BE2C (cell line): ENCODE data around the gene CSTF2.

ENCODE experiments used
- DNase-seq: peaks from one replicate; pipeline ENCODE4 v3.0.0-alpha.2; 2020
- H3K27me3 ChIP-seq: fragments of 250-450 bp; sonication (Bioruptor Pico); 2 replicates; pipeline ENCODE4 v1.5.1; 2020; ENCODE audit warnings: mild to moderate bottlenecking
- H3K36me3 ChIP-seq: fragments of 250-450 bp; sonication (Bioruptor Pico); 2 replicates; pipeline ENCODE4 v1.5.1; 2020; ENCODE audit warnings: mild to moderate bottlenecking
- H3K4me1 ChIP-seq: fragments of 250-450 bp; sonication (Bioruptor Pico); 2 replicates; pipeline ENCODE4 v1.5.1; 2020
- H3K4me3 ChIP-seq: 2 replicates; pipeline ENCODE4 v1.5.1; 2011; ENCODE audit warnings: low read depth, low read length
- H3K9me3 ChIP-seq: fragments of 250-450 bp; sonication (Bioruptor Pico); 2 replicates; pipeline ENCODE4 v1.5.1; 2020
- TF ChIP-seq, protein P1 (sequence below): IDR thresholded peaks from 2 replicates; pipeline ENCODE4 v1.5.1; 2012; ENCODE audit warnings: mild to moderate bottlenecking, low read depth, low read length

The CSTF2 gene

DNA sequence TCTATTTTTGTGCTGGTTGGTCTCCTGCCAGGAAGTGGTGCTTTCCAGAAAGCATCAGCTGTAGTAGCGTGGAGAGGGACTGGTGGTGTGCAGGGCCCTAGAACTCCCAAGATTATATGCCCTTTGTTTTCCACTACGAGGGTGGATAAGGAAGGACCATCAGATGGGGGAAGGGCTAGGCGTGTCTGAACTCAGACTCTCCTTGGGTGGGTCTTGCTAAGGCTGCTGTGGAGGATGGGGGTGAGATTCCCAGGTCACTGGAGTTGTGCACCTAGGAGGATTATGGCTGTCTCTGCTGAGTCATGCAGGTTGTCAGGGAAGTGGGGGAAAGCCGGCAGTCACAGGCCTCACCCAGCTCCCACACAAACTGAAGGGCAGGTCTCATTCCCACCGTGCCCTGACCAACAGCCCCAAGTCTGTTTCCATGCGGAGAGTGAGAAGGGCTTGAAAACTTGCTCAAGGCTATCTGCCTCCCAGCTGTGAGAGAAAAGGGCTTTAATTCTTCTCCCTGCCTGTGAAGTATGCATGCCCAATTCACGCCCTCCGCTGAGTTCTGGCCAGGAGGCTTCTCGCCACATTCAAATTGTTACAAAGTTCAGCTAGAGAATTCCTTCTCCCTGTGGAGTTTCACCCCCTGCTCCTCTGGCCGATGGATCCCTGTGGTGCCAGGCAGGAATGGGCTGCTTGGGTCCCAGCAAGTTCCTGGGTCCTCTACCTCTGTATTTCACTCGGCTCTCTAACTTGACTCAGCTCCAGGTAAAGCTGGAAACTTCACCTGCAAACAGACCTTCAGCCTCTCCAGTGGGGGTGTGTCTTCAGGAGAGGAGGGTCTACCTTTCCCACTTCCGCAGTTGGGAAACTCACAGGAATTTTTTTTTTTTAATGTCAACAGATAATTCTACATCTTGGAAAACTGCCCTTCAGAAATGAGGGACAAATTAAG lies 7.7 kb upstream of the CSTF2 start:
- no peak for DNase-seq
- Histone ChIP-seq H3K27me3 (no peaks in the 10 kb centered on the region; the same call in 1 of the 2 replicates), H3K4me3 (no peak overlapping the region), H3K36me3 (no peaks in the 10 kb centered on the region), H3K9me3 (no peaks in the 10 kb centered on the region), H3K4me1 (no peaks in the 10 kb centered on the region)
- TF ChIP-seq, protein P1, sequence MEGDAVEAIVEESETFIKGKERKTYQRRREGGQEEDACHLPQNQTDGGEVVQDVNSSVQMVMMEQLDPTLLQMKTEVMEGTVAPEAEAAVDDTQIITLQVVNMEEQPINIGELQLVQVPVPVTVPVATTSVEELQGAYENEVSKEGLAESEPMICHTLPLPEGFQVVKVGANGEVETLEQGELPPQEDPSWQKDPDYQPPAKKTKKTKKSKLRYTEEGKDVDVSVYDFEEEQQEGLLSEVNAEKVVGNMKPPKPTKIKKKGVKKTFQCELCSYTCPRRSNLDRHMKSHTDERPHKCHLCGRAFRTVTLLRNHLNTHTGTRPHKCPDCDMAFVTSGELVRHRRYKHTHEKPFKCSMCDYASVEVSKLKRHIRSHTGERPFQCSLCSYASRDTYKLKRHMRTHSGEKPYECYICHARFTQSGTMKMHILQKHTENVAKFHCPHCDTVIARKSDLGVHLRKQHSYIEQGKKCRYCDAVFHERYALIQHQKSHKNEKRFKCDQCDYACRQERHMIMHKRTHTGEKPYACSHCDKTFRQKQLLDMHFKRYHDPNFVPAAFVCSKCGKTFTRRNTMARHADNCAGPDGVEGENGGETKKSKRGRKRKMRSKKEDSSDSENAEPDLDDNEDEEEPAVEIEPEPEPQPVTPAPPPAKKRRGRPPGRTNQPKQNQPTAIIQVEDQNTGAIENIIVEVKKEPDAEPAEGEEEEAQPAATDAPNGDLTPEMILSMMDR: no peak

DNA sequence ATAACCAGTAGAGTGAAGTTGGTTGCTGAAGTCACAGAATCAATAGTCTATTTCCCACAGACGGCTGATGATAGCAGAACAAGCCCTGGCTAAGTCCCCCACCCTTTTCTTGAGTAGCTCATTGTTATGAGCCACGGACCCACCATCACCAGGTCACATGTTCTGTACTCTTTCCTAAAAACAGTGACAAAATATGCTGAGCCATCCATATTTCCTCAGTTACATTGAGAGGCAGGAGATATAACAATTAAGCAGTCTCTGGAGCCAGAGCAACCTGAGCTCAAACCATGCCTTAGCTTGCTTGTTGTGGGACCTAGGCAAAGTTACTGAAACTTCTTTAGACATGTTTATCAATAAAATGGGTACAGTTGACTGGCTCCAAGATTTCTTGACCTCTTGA lies 2.9 kb upstream of the CSTF2 start:
- no peak for DNase-seq
- Histone ChIP-seq H3K36me3 (no peaks in the 10 kb centered on the region), H3K27me3 (no peaks in the 10 kb centered on the region; the same call in 1 of the 2 replicates), H3K4me3 (no peak overlapping the region), H3K9me3 (no peaks in the 10 kb centered on the region), H3K4me1 (no peaks in the 10 kb centered on the region)
- TF ChIP-seq, protein P1: no peak

DNA sequence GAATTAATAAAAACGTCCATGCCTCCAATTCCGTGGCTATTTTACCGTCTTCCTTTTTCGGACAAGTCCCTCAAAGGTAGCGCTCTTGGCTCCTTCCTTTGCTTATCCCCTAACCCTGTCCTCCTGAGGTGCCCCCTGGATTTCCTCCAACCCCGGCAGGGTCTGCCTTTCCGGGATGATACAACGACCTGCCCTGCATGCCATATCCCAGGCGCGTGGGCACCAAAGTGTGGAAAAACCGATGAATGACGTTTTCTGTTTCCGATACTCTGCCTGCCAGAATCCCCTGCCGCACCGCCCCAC lies 706 bp upstream of the CSTF2 start:
- peaks cover 5% of the 10 kb centered on the region; the same call in 1 of the 2 replicates for H3K36me3 ChIP-seq
- DNase-seq: no peak
- H3K4me1 ChIP-seq: no peaks in the 10 kb centered on the region
- H3K9me3 ChIP-seq: no peaks in the 10 kb centered on the region
- H3K27me3 ChIP-seq: no peaks in the 10 kb centered on the region; the same call in 1 of the 2 replicates
- H3K4me3 ChIP-seq: peak overlapping the region; percentile 90
- TF ChIP-seq, protein P1: no peak

DNA sequence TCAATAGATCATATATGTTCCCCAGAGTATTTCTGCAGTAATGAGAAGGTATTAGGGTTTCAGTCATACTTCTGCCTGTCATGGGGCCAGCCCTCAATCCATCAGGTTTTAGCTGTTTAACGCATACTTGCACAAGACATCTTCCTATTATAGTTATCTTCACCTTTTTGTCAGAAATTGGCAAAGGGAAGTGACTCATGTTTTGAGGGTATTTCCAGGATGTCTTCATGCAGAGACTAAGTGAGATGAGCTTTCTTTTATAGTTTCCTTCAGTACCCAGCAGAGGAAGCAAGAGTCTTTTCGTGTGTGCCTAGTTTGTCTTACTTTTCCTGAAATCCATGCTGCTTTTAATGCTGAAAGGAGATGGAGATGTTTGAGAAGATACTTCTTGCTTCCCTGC lies 9.5 kb downstream of the CSTF2 start:
- DNase-seq: no peak
- TF ChIP-seq, protein P1: no peak
- H3K9me3 ChIP-seq: no peaks in the 10 kb centered on the region
- no peak overlapping the region for H3K4me3 ChIP-seq
- no peaks in the 10 kb centered on the region; the same call in none of the 2 replicates for H3K36me3 ChIP-seq
- H3K27me3 ChIP-seq: no peaks in the 10 kb centered on the region
- H3K4me1 ChIP-seq: no peaks in the 10 kb centered on the region

DNA sequence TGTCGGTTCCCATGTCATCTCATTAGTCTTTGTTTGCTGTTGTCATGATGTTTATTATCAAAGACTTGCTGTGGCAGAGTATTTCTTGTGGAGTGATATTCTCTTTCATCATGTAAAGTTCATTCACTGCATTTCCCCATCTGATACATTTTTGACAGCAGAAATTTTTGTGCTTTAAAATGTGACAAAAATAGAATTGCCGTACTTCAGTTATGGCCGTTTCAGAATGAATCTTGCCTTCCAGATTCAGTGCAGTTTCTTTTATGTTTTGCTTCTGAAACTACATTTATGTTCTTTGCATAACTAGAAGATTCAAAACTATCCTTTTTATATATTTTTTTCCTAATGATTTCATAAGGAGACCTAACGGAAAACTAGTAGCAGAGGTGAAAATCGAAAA lies 10.0 kb downstream of the CSTF2 start:
- TF ChIP-seq, protein P1: no peak
- Histone ChIP-seq H3K27me3 (no peaks in the 10 kb centered on the region), H3K4me3 (no peak overlapping the region), H3K36me3 (no peaks in the 10 kb centered on the region; the same call in none of the 2 replicates), H3K9me3 (no peaks in the 10 kb centered on the region), H3K4me1 (no peaks in the 10 kb centered on the region)
- DNase-seq: no peak

DNA sequence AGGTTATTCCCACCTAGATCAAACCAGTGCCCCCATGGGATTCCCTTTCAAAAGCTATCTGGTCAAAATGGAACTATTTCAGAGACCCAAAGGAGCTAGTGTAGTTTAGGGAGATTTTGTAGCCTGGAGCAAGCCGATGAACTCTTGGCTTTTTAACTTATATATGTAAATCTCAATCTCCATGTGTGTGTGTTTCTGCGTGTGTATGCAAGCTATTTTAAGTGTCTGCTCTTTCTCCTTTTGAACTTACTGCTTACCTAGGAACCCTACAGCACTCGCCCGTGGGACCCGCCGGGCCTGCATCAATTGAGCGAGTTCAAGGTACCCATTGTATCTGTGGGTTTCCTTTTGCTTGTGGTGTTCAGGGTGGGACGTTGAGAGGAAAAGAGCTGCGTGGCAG lies 10.4 kb downstream of the CSTF2 start:
- H3K27me3 ChIP-seq: no peaks in the 10 kb centered on the region
- DNase-seq: no peak
- no peak overlapping the region for H3K4me3 ChIP-seq
- no peaks in the 10 kb centered on the region for H3K4me1 ChIP-seq
- TF ChIP-seq, protein P1: no peak
- H3K9me3 ChIP-seq: no peaks in the 10 kb centered on the region
- H3K36me3 ChIP-seq: no peaks in the 10 kb centered on the region; the same call in none of the 2 replicates
